HG03439 (cell line): ENCODE results near the gene SH2D1B.

ENCODE experiments used
- ATAC-seq: cut with Tn5 transposase; IDR thresholded peaks from one replicate; pipeline ENCODE4 v1.9.1; 2021; ENCODE audit warnings: mild to moderate bottlenecking, moderate library complexity; ENCODE audit not compliant: unreplicated experiment

Gene SH2D1B

GRCh38 chr1:162383516-162383915 lies 28.4 kb downstream of the SH2D1B start:
- no peak for ATAC-seq

DNA sequence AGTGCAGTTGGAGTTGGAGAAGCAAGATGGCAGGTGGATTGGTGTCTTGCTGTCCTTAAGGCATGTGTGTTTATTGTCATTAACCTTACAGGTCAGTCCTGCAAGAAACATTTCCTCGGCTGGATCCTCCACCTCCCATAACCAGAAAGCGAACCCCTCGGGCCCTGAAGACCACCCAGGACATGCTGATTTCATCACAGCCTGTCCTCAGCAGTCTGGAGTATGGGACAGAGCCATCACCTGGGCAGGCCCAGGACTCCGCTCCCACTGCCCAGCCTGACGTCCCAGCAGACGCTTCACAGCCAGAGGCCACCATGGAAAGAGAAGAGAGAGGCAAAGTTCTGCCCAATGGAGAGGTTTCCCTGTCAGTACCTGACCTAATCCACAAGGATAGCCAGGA lies 28.8 kb downstream of the SH2D1B start:
- no peak for ATAC-seq

GRCh38 chr1:162381941-162382750 lies 29.8 kb downstream of the SH2D1B start:
- ATAC-seq: no peak

DNA sequence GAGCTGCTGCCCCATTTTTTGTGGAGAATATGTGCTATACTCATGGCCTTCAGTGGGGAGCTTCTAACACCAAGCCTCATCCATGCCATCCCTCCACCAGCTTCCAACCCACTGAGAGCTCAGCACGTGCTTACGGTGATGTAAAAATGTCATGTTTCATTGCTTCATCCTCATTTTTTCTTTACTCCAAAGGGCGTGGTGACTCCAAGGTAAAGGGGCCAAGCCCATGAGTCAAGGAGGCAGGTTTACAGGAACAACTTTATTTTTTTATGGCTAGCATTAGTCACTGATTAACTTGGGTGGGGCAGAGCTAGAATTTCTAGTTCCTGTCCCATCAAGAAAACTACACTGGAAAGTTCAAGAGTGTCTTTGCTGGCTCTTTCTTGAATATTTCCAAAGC lies 30.6 kb downstream of the SH2D1B start, which contains the start of gene C1orf226:
Gene C1orf226 (plus strand): TSS at position 346 of the 400 bp plus-strand sequence. CDS start 174 bp downstream, outside the sequence.
- no peak for ATAC-seq

DNA sequence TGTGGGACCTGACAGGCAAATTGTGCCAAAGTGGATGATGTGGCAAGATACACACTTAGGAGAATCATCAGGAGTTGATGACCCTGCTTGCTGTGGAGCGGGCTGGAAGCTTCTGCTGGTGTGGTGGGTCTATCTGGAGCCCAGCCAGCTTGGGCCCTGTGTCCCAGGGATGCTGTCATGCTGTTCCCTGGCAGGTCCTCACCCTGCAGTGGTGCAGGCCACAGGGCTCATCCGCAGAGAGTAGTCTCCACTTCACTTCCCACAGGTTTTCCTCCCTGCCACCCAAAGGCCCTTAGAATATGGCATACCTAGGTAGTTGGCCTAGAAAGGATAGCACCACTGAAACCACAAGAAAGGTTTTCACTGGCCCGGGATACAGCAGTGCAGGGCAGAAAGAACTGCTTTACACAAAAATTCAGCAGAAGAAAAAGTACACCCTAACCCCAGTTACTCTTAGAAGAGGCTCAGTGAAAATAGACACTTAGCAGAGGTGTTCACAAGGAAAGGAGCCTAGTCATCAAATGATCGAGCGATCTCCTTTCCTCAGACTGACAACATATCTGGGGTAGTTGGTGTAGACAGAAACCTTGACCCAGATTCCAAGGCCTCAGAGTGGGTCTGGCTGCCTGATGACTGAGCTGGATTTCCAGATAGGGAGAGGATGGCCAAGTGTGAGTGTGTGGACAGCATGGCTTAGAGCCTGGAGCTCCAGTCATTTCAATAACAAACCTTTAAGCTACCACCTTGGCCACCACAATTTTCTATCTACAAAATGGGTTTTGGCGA lies 31.7 kb downstream of the SH2D1B start:
- no peak for ATAC-seq

GRCh38 chr1:162376691-162377090 lies 35.2 kb downstream of the SH2D1B start, which contains the start of gene SPATA46:
Gene SPATA46 (minus strand): TSS chr1:162376854. CDS start chr1:162376790, 64 bp downstream.
- no peak for ATAC-seq

- no peak for ATAC-seq
These were observed 36.5 kb downstream of the SH2D1B start for GRCh38 chr1:162375463-162375862.

- ATAC-seq: no peak
These were observed 37.5 kb downstream of the SH2D1B start for GRCh38 chr1:162374406-162374805.

DNA sequence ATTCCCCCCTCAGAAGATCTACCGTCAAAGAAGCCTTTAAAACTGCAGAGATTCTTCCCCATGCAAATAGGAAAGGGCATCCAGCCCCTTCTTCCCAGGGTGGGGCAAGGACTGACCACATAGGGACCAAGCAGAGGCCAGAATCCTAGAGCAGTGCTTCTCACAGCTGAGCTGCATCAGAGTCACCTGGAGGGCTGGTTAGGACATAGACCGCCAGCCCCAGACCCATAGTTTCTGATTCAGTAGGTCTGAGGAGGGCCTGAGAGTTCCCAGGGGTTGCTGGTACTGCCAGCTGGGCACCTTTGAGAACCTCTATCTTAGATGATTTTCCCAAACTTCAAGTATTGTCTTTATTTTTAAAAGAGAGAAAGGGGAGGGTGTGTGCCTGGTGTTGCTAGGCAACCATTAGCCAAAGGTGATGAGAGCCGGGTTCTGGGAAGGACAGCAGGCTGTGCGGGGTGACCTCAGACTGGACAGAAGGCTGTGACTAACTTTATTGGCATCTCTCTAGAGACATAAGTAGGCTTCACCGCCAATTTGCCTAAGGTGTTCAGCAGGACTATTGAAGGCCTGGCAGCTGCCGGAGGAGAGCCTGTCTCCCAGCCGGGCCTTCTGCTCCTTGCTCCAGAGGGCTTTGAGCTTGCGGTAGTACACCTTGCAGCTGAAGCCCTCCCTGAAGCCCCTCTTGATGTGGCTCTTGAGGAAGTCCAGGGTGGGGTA lies 38.2 kb downstream of the SH2D1B start:
- no peak for ATAC-seq

DNA sequence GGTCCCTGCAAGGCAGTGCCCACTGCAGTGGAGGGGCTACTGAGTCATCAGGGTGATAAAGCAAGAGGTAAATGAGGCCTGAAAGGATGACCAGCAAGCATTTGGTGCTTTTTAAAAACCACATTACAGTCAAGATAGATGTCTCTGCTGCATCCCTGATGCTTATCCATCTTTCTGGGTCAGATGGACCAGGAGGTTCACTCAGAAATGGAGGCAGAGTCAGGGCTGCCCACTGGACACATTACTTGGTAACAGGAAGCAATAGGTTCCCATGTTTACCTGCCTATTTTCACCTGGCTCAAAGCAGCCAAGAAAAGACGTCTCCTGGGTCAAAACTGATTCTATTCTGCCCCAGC lies 38.9 kb downstream of the SH2D1B start:
- ATAC-seq: no peak

DNA sequence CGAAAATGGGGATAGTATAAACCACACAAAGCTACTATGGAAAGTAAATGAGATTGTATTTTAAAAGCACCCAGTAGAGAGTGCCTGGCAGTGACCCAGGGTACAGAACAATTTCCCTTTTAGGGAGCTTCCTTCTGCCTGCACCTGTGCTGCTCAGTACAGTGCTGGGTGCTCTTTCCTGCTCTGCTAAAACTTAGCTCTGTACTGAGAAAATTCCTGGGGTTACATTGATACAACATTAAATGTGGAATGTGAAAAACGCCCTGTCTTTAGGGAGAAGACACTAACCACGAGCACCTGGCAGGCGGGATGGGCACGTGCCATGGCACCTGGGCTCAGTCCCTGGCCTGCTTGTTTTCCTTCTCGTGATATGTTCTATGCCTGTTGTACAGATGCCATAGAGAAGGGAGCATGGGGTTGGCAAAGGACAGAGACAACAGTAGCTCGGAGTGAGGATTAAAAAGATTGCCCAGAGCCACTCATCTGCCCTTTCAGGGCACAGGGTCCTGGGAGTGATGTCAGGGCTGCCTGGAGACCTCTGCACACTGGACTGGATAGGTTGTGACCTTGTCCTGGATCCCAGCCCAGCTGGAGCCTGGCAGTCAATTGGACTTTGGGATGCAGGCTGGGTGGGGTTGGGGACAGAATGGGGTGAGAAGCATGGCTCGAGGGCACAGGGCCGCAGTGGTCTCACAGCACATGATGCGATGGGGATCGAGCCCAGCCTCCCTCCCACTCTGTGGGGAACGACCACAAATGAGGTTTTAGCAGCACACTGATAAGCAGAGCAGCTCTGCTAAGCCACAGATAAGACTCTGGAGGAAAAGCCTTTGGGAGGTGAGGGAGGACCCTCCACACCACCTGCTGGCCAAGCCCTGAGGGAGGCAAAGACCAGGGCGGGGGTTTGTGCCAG lies 39.5 kb downstream of the SH2D1B start:
- ATAC-seq: no peak

- ATAC-seq: no peak
These were observed 40.3 kb downstream of the SH2D1B start for GRCh38 chr1:162371611-162372010.

DNA sequence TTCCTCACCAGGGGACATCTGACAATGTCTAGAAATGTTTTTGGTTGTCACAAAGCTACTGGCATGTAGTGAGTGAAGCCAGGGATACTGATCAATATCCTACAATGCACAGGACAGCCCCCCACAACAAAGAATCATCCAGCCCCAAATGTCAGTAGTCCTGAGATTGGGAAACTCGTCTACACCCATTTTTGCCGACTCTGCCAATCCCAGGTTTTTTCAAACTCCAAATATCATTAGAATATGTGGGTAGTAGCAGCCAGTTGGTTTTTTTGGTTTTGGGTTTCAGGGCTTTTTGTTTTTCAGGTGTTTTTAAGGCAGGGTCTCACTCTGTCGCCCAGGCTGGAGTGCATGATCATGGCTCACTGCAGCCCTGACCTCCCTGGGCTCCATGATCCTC lies 41.2 kb downstream of the SH2D1B start:
- no peak for ATAC-seq

GRCh38 chr1:162370161-162370560 lies 41.8 kb downstream of the SH2D1B start:
- ATAC-seq: no peak

- no peak for ATAC-seq
These were observed 42.4 kb downstream of the SH2D1B start for GRCh38 chr1:162369571-162369970.

GRCh38 chr1:162368451-162368850 lies 43.5 kb downstream of the SH2D1B start:
- ATAC-seq: no peak

- ATAC-seq: no peak
These were observed 44.2 kb downstream of the SH2D1B start for GRCh38 chr1:162367772-162368171.

DNA sequence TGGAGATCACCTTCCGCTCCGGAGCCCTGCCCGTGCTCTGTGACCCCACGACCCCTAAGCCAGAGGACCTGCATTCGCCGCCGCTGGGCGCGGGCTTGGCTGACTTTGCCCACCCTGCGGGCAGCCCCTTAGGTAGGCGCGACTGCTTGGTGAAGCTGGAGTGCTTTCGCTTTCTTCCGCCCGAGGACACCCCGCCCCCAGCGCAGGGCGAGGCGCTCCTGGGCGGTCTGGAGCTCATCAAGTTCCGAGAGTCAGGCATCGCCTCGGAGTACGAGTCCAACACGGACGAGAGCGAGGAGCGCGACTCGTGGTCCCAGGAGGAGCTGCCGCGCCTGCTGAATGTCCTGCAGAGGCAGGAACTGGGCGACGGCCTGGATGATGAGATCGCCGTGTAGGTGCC lies 44.9 kb downstream of the SH2D1B start:
- no peak for ATAC-seq

DNA sequence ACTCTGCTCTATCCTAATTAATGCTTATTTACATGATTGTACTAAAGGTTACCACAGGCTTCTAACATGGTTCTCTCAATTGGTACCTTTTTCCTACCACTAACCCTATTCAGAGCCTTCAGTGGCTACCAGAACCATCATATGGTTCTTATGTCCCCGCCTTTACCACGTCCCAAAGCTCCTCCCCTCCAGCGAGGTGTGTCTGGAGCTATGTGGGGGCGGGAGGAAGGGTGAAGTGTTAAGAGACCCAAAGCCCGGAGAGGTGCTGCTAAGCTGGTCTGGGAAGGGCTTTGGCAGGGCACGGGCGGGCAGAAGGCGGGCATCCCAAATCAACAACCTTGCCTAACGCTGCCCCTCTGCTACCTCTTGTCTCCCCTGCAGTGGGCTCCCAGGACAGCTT lies 45.3 kb downstream of the SH2D1B start:
- ATAC-seq: no peak

- ATAC-seq: no peak
These were observed 45.8 kb downstream of the SH2D1B start for GRCh38 chr1:162366149-162366548.
